Brain microvascular endothelial cell (primary cell): ENCODE measurements around the gene PACRG.

Experiments
- DNase-seq: peaks from one replicate; pipeline ENCODE4 v3.0.0-alpha.2; 2020
- H3K27ac ChIP-seq: fragments of 250-450 bp; sonication (Bioruptor Pico); 2 replicates; pipeline ENCODE4 v1.5.1; 2020; ENCODE audit warnings: mild to moderate bottlenecking, moderate library complexity
- H3K27me3 ChIP-seq: fragments of 250-450 bp; sonication (Bioruptor Pico); replicated peaks from 2 replicates; pipeline ENCODE4 v1.5.1; 2020; ENCODE audit warnings: mild to moderate bottlenecking
- H3K36me3 ChIP-seq: fragments of 250-450 bp; sonication (Bioruptor Pico); replicated peaks from 2 replicates; pipeline ENCODE4 v1.5.1; 2020; ENCODE audit warnings: mild to moderate bottlenecking
- H3K4me3 ChIP-seq: 2 replicates; pipeline ENCODE4 v1.5.1; 2011; ENCODE audit warnings: low read depth, mild to moderate bottlenecking, control low read depth, low read length, moderate library complexity
- CTCF ChIP-seq: IDR thresholded peaks from 2 replicates; pipeline ENCODE4 v1.5.1; 2011; ENCODE audit warnings: low read depth, mild to moderate bottlenecking, moderate library complexity, low read length, control low read depth, inconsistent platforms; ENCODE audit errors: missing control alignments
- in situ Hi-C: cut with HindIII; loops from 2 replicates; pipeline ENCODE4 v1.10.0; 2017; ENCODE audit warnings: low sequenced_read_pairs, low pct_ligation_motif_present

The PACRG gene

GRCh38 chr6:163288915-163289314 is 561.1 kb downstream of the PACRG start:
- no peak overlapping the region for H3K27ac ChIP-seq
- no peak for DNase-seq
- TF ChIP-seq CTCF: no peak
- no peaks in the 10 kb centered on the region for H3K36me3 ChIP-seq
- H3K27me3 ChIP-seq: no peaks in the 10 kb centered on the region
- in situ Hi-C loops: no loop called here
- H3K4me3 ChIP-seq: no peak overlapping the region

GRCh38 chr6:163289447-163289846 is 561.7 kb downstream of the PACRG start:
- Histone ChIP-seq H3K27ac (no peak overlapping the region), H3K27me3 (no peaks in the 10 kb centered on the region), H3K36me3 (no peaks in the 10 kb centered on the region), H3K4me3 (no peak overlapping the region)
- in situ Hi-C loops: no loop called here
- TF ChIP-seq CTCF: no peak
- DNase-seq: no peak

- Histone ChIP-seq H3K36me3 (no peaks in the 10 kb centered on the region), H3K27ac (no peak overlapping the region), H3K27me3 (no peaks in the 10 kb centered on the region), H3K4me3 (no peak overlapping the region)
- TF ChIP-seq CTCF: no peak
- in situ Hi-C loops: no loop called here
- no peak for DNase-seq
Measured at GRCh38 chr6:163290545-163291274, 562.9 kb downstream of the PACRG start.

DNA sequence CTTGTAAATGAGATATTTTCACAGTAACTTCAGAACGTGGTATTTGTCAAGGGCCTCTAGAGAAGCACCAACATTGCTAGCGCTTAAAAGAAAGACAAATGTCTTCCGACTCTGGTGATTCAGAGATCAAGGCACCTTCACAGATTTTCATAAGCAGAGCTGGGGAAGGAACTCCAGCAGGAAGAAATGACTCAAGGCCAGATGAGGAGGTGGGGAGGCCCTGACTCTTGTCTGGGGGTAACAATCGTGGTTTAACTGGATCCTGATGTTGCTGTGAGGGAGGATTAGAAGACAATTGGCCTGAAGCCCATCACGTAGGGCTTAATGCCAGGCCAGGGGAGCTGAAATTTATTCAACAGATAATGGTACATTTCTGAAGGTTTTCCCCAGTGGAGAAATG is 563.8 kb downstream of the PACRG start:
- no peak overlapping the region for H3K27ac ChIP-seq
- DNase-seq: no peak

DNA sequence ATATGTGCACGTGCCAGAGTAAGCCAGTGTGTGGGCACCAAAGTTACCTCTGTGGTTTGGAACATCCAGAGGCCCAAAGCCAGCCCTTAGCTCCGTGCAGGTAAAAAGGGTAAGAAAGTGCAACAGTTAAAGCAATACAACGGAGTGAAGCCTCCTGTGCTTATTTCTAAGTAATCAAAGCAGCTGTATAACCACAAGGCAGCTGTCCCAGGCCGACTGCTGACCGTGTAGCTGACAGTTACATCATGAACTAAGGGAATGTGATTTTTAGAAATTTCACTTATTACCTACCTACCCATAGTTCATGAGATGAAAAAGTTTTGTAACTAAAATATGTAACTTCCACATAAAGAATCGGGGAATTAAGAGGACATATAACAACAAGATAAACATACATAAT is 565.5 kb downstream of the PACRG start:
- Histone ChIP-seq H3K4me3 (no peak overlapping the region), H3K36me3 (no peaks in the 10 kb centered on the region), H3K27ac (no peak overlapping the region), H3K27me3 (no peaks in the 10 kb centered on the region)
- TF ChIP-seq CTCF: no peak
- no peak for DNase-seq
- in situ Hi-C loops: no loop called here

More for the DNA sequence above, 563.8 kb downstream of the PACRG start:
- in situ Hi-C loops: no loop called here
- H3K36me3 ChIP-seq: no peaks in the 10 kb centered on the region
- no peaks in the 10 kb centered on the region for H3K27me3 ChIP-seq
- no peak for TF ChIP-seq CTCF
- no peak overlapping the region for H3K4me3 ChIP-seq

GRCh38 chr6:163294734-163295133 is 567.0 kb downstream of the PACRG start:
- in situ Hi-C loops: no loop called here
- no peak for TF ChIP-seq CTCF
- Histone ChIP-seq H3K27me3 (no peaks in the 10 kb centered on the region), H3K36me3 (no peaks in the 10 kb centered on the region), H3K4me3 (no peak overlapping the region), H3K27ac (no peak overlapping the region)
- no peak for DNase-seq
